AG08395 (cell line): ENCODE data around the gene BLCAP.
"Not testable (repeated sequence)": the region's sequence is repeated elsewhere in the genome, so short reads cannot be mapped to it uniquely, and the experiment has no call there.

ENCODE experiments used
- DNase-seq: peaks from one replicate; pipeline ENCODE4 v3.0.0; 2012; ENCODE audit warnings: mixed read lengths, low spot score

Gene BLCAP

DNA sequence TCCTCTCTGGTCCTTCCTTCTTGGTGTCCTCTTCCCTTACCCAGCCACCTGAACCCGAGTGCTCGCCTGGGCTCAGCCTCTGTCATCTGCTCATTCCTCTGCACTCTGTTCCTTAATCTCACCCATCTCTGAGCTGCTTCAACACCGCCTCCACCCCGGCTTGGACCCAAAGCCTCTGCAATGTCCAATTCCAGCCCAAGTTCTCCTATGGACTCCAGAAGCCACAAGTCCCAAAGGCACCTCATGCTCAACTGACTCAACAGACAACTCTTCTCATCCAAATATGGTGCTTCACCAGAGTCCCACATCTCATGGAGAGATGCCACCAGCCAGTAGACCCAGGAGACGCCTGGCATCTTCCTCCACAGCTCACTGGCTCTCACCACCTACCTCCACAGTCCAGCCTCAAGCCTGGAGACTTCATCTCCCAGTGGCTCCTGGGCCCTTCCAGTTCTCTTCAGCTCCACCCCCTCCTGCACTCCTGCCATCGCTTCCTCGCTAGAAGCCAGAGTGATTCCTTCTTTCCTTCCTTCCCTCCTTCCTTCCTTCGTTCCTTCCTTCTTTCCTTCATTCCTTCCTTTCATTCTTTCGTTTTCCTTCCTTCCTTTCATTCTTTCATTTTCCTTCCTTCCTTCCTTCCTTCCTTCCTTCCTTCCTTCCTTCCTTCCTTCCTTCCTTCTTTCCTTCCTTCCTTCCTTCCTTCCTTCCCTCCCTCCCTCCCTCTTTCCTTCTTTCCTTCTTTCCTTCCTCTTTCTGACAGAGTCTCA, 47.6 kb downstream of the BLCAP start:
- no peak for DNase-seq

DNA sequence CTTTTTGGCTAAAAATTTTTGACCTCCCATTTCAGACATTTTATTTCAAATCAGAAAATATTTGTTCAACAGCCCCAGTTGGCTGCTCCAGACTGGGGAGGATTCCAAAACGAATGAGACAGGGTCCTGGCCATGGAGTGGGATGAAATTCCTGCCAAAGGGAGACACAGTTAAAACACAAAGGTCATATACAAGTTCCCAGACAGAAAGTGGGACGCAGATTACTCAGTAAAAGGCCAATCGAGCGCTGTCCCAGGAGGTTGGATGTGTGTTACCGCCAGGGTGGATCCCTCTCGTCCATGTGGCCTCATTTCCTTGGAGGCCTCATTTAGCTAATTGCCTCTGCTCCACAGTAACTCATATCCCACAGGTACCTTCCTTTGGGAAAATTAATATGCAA, 48.4 kb downstream of the BLCAP start:
- DNase-seq: no peak

DNA sequence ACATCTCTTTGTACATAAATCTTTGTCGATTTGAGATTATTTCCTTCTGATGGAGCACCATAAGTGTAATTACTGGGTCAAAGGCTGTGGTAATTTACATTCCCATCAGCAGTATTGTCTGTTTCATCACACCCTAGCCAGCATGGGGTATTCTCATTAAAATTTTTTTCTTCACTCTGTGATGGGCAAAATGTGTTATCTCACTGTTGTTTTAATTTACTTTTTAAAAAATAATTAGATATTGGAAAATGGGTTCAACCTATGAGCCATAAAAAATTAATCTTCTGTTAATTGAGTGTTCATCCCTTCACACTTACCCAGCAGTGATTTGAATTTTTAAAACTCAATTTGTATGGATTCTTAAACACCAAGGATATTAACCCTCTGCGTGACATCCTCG, 50.6 kb downstream of the BLCAP start:
- no peak for DNase-seq

DNA sequence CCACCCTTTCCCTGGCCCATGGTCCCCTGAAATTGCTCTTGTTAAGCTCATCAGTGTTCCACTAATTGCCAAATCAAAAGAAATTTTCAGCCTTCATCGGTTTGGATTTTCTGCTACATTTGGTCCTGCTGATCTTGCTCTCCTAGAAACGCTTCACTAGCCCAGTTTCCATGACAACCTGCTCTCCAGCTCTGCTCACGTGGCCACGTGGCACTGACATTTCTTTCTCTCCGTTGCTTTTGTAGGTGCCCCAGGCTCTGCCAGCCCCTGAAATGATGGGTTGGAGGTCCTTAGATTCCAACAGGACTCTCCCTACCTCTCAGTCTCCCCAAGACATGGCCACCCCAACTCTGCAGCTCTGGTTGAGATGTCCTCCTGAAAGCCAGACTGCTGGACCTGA, 52.4 kb downstream of the BLCAP start:
- no peak for DNase-seq

DNA sequence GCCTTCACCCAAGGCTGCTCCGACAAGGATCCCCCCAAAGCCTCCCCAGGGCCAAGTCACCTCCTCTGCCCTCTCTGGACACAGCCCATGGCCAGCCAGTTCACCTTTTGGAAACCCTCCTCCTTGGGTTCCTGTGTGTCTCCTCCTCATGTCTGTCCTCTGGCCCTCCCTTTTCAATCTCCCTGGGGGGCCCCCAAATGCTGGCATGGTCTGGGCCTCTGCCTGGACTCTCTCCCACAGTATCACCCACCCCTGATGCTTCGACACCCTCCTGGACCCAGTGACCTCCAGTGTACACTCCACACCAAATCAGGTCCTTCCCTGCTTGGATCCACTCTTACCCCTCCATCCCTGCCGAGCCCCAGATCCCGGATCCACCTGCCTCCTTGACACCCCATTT, 53.3 kb downstream of the BLCAP start:
- DNase-seq: no peak

DNA sequence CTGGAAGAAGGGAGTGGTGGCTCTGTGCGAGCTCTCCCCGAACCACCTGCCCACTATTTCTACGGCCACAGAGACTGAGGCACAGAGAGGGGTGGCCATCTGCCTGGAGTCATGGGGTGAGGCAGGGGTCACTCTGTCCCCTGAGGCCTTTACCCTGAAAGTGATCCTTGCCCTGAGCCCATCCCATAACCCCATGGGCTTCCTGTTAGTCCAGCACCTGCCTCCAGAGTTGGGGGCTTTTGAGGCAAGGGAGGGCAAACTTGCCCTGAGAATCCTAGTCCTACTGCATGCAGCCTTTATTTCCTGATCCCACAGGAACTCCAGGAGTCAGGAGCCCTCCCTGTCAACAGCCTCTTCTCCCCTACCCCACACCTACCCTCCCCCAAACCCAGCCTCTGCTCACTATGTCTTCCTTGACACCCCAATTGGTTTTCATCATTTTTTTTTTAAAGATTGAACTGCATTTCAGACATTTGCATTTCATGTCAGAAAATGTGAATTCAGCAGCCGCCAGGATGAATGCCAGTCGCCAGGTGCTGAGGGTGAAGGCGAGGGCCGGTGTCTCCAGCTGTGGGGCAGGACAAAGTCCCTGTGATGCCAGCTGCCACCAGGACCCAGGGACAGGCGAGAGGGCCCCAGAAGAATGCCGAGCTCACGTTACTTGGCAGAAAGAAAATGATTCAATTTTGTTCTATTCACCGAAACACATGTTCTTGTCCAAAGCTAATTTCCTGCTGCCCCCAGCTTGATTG, 54.3 kb downstream of the BLCAP start:
- no peak for DNase-seq

DNA sequence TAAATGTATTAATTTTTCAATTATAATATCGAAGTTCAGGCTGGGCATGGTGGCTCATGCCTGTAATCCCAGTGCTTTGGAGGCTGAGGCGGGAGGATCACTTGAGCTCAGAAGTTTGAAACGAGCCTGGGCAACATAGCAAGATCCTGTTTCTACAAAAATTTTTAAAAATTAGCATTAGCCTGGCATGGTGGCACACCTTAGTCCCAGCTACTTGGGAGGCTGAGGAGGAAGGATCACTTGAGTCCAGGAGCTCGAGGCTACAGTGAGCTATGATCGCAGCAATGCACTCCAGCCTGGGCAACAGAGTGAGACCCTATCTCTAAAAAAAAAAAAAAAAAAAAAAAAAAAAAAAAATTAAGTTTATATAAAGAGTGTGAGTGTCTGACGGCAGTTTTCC, 55.2 kb downstream of the BLCAP start:
- not testable (repeated sequence) for DNase-seq

DNA sequence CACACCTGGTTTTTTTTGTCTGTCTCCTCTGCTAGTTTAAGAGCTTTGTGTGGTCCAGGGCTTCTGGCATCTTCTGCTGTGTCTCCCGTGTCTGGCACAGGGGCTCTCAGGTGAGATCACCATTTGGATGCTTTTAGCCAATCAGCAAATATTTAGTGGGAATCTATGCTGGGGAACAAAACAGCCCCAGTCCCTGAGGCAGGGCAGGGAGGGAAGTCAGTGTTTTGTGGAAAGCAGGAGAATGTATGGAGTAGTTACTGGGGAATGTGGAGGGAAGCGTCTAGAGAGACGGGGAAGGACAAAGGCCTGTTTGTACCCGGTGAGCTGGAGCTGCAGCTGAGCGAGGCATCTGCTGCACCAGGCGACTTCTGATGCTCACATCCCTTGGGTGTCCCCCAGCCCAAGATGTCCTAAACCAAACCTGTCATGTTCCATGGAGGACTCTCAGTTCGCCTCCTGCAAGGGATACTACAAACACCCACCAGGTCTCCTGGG, 55.9 kb downstream of the BLCAP start:
- no peak for DNase-seq

DNA sequence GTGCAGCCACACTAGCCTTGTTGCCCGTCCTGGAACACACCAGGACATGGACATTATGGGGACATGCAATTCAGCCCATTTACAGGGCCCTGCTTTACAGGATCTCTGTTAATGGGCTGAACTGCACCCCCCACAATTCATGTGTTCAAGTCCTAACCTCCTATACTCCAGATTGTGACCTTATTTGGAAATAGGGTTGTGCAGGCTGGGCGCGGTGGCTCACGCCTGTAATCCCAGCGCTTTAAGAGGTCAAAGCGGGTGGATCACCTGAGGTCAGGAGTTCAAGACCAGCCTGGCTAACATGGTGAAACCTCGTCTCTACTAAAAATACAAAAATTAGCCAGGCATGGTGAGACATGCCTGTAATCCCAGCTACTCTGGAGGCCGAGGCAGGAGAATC, 57.5 kb downstream of the BLCAP start:
- DNase-seq: not testable (repeated sequence)

DNA sequence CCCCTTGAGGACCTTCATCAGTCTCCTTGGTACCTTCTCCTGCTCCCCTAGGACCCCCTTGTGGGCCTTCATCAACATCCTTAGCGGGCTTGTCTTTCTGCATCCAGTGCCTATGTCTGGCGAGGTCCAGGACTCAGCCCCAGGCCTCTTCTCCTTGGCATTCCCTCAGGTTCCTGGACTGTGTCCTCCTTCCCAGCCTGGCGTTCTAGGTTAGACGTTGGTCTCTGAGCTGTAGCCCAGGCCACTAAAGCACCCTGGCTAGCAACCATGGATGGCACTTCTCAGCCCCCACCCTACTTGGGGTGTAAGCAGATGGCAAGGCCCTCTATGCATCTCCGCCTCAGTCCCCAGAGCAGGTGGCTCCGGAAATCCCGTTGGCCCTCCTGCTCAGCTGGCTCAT, 58.1 kb downstream of the BLCAP start:
- DNase-seq: no peak

DNA sequence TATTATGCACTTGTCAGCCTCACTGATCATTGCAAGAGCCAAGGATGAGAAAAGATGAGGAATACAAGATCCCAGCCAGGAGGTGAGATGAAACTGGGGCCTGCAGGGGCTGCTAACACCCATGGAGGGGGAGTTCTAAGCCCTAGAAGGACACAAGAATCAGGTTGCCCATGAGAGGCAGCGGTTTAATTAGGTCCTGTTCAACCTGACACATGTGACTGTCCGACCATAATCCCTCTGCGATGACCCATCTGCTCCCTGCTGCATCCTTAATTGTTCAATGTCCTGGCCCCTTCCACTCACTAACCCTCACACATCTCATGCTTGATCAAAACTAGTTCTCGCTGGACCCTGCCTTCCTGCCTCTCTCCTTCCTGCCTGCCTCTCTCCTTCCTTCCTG, 58.8 kb downstream of the BLCAP start:
- no peak for DNase-seq
